NAMALWA (cell line): ENCODE results near the gene SLC37A3.
"Not testable (repeated sequence)": the region's sequence is repeated elsewhere in the genome, so short reads cannot be mapped to it uniquely, and the experiment has no call there.

ENCODE experiments used
- DNase-seq: peaks from one replicate; pipeline ENCODE4 v3.0.0-alpha.2; 2015; ENCODE audit warnings: low spot score

SLC37A3 gene

DNA sequence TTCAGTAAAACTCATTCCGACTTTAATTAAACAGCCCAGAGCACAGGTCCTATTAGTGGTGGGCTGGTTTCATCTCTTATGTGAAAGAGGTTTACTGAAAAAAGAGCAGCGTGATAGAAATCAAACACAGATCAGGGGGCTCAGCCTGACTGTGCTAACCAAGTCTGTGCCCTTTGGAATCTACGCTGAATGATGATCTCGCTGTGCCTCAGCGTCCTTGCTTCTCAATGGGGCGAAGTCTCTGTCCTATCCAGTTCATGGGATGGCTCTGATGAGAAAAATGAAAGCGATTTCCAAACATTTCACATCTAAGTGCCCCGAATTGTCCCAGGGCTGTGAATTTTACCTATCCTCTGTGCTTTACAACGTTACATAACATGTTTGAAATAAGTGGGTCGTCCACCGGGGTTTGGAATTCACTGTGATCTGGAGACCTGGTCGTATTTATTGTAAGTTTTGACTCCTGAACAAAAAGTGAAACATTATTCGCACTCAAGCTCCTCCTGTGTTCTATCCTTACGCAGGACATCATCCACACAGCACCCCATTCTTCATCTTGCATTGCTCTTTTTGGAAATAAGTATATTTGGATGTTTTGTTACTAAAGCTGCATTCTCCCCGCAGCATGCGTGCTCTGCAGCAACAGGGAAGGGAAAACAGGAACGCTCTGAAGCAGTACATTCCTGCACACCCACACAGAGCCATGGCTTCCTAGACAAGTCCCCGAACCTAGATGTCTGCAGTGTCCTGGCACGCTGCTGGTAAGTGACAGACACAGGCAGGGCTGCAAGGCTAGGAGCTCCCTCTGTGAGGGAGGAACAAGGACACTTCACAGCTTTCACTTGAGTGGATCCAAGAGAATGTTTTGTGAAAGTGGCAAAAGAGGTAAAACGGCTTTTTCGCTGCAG is 83.5 kb downstream of the SLC37A3 start:
- no peak for DNase-seq

DNA sequence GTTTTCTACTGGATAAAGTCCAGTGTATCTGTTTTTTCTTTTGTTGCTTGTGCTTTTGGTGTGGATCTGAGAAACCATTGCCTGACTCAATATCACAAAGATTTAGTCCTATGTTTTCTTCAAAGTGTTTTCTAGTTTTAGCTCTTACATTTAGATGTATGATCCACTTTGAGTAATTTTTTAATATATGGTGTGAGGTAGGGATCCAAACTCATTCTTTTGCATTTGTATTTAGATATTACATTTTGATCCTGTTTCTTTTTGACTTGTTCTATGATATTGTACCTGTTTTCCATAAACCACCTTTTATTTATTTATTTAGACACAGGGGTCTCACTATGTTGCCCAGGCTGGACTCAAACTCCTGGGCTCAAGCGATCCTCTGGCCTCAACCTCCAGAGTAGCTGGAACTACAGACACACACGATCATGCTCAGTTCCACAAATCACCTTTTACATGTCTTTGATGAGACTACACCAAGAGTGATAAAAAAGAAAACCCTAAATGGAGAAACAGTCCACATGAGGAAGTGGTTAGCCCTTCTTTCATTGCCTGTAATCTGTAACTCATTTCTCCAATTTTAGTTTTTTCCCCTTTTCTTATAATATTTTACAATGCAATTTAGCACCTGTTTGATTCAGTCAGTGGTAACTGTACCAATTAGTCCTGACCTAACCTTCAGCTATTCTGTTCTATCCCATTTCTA is 86.0 kb downstream of the SLC37A3 start:
- no peak for DNase-seq

DNA sequence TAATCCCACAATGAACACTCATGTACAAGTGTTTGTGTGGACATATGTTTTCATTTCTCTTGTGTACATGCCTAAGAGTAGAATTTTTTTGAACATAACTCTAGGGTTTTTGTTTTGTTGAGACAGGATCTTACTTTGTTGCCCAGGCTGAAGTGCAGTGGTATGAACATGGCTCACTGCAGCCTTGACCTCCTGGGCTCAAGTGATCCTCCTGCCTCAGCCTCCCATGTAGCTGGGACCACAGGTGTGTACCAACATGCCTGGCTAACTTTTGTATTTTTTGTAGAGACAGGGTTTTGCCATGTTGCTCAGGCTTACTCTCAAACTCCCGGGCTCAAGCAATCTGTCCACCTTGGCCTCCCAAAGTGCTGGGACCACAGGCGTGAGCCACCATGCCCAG is 87.2 kb downstream of the SLC37A3 start:
- DNase-seq = not testable (repeated sequence)

GRCh38 chr7:140310337-140311002 is 87.9 kb downstream of the SLC37A3 start:
- no peak for DNase-seq

DNA sequence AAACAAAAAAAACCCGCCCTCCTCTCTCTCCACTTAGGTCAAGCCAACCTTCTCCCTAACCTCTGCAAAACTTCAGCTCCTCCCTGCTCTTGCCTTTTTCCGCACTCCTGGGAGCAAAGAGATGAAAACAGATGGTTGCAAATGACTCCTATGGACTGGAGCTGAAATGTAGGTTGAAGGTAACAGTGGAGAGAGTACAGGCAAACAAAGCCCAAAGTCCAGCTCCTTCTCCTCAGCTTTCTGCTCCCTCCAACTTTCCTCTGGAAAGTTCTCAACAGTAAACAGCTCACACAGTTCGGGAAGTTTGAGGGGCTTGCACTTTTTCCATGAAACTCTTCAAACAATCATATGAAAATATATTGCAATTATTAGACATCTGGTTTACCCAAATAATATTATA is 90.3 kb downstream of the SLC37A3 start:
- no peak for DNase-seq

DNA sequence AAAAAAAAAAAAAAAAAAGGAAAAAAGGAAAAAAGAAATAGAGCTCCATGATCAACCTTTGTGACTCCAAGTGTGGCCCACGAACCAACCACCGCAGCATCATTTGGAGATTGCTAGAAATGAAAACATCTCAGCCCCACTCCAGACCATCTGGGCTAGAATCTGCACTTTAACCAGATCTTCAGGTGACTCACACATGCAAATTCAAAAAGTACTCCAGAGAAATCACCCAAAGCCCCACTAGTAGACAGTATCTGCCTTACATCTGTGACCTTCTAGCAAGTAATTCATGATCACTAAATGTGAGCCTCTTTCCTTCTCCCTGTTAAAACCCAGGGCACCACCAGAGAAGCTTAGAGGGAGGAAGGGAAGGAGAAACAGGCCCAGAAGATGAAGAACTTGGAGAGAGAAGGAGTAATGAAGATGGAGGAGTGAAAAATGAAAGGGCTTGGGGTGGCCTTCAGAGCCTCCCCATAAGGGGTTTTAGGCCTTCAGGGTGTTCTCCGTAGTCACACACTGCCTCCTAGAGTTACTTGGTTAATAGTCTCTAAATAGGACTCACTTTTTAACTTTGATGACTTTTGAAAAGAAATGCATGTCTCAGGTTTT is 94.0 kb downstream of the SLC37A3 start:
- DNase-seq = peak; percentile 71

GRCh38 chr7:140300243-140301136 is 97.8 kb downstream of the SLC37A3 start:
- no peak for DNase-seq

GRCh38 chr7:140298213-140298612 is 100.1 kb downstream of the SLC37A3 start:
- no peak for DNase-seq

DNA sequence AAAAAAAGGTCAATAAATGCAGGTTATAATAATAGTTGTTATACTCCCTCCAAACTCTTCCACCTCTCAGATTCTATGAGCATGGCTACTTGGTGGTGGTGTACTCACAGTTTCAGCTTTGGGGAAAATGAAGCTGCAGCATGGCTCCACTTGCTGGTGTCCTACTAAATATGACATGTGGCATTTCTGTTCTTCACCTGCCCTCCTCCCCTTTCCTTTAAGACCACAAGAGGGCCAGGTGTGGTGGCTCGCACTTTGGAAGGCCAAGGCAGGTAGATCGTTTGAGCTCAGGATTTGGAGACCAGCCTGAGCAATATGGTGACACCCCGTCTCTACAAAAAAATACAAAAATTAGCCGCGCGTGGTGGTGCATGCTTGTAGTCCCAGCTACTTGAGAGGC is 101.1 kb downstream of the SLC37A3 start:
- DNase-seq = no peak

DNA sequence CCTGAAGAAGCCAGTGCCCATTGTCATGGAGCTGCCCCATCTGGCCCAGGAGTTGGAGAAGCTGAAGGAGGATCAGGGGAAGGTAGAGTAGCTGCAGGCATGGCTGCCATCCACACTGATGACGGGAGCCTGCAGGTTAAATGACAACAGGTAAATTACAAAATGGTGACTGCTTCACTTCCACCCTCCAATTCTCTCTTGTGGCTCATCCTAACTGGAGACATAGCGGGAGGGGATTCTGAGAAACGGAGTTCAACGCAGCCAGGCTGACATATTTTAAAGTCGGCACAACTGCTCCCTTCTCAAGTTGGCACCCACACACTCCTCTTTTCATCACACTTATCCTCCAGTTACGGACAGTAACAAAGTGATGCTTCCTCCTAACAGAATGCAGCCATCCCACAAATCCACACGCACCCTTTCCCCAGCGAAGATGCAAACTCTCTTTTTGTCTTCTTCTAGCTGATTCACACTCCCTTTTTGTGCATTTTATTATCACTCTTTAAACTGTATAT is 103.0 kb downstream of the SLC37A3 start:
- DNase-seq = no peak

- no peak for DNase-seq
These were observed 103.9 kb downstream of the SLC37A3 start for GRCh38 chr7:140294454-140294853.

GRCh38 chr7:140292438-140292837 is 105.9 kb downstream of the SLC37A3 start:
- no peak for DNase-seq

DNA sequence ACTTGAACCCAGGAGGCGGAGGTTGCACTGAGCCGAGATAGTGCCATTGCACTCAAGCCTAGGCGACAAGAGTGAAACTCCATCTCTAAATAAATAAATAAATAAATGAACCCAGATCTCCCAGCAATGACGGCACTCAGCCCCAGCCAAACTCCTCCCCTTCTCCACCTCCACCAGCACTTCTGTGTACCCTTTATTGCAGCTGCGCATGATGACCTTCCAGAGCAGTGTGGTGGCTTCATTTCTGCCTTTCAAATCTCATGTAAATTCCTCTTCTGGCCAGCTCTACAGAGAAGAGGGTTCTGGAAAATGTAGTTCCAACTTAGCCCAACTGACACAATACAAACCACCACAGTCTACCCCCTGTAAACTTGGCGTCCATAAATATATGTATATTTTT is 108.5 kb downstream of the SLC37A3 start:
- DNase-seq = no peak

GRCh38 chr7:140287988-140288387 is 110.3 kb downstream of the SLC37A3 start:
- DNase-seq = no peak

- DNase-seq = no peak
These were observed 112.4 kb downstream of the SLC37A3 start for GRCh38 chr7:140285938-140286337.

DNA sequence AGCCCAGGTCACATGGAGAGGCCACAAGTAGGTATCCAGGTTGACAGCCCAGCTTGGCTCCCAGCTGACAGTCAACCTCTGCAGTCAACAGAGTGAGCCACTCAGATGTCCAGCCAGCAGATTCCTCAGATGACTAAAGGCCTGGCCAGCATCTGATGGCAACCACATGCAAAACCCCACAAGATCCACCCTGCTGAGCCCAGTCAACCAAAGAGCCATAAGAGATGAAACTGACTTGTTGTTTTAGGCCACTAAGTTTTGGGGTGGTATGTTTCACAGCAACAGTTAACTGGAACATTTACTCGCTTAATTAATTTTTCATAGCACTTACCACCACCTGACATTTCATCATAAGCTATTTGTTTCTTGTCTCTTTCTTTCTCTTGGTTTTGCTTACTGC is 114.3 kb downstream of the SLC37A3 start:
- DNase-seq = peak; percentile 16
